Tongue (tissue), 2 donors: ENCODE measurements around the gene RNF111. TPM values are rescaled to one million over a fixed set of nuclear protein-coding genes. Genes with fewer than 3 reads are reported as not detected.
"Not testable (repeated sequence)": the region's sequence is repeated elsewhere in the genome, so short reads cannot be mapped to it uniquely, and the experiment has no call there.

Experiments used
- DNase-seq: peaks from one replicate; pipeline ENCODE4 v3.0.0-alpha.2; 2015
- total RNA-seq: library from RNA; depleted of rRNA; stranded (reverse); fragments of >200 nt; gene quantifications from one replicate; pipeline ENCODE4 v1.2.3, GENCODE V29; 2014

RNF111 gene
- total RNA-seq, 1 donor from 2014 or later = 27.7 TPM

GRCh38 chr15:59000251-59000650 lies 12.8 kb downstream of the RNF111 start:
- not testable (repeated sequence) for DNase-seq

- no peak for DNase-seq
Observed at GRCh38 chr15:59001946-59002345, 14.5 kb downstream of the RNF111 start.

- DNase-seq = no peak
Observed at GRCh38 chr15:59002418-59002859, 15.0 kb downstream of the RNF111 start.

GRCh38 chr15:59005579-59005978 lies 18.1 kb downstream of the RNF111 start:
- DNase-seq = no peak

- DNase-seq = no peak
Observed at GRCh38 chr15:59008086-59008485, 20.6 kb downstream of the RNF111 start.

- DNase-seq = no peak
Observed at GRCh38 chr15:59011262-59011952, 23.9 kb downstream of the RNF111 start.

GRCh38 chr15:59013246-59013873 lies 25.9 kb downstream of the RNF111 start:
- no peak for DNase-seq

GRCh38 chr15:59014068-59014467 lies 26.6 kb downstream of the RNF111 start:
- DNase-seq = no peak

GRCh38 chr15:59017449-59017848 lies 30.0 kb downstream of the RNF111 start:
- no peak for DNase-seq

GRCh38 chr15:59018833-59019232 lies 31.4 kb downstream of the RNF111 start:
- DNase-seq = no peak

- DNase-seq = no peak
Observed at GRCh38 chr15:59020322-59020721, 32.9 kb downstream of the RNF111 start.

GRCh38 chr15:59022188-59022587 lies 34.7 kb downstream of the RNF111 start:
- no peak for DNase-seq

GRCh38 chr15:59026207-59026606 lies 38.7 kb downstream of the RNF111 start:
- no peak for DNase-seq

GRCh38 chr15:59028387-59028955 lies 41.0 kb downstream of the RNF111 start:
- DNase-seq = no peak

GRCh38 chr15:59029554-59029953 lies 42.1 kb downstream of the RNF111 start:
- DNase-seq = no peak

GRCh38 chr15:59035201-59035600 lies 47.7 kb downstream of the RNF111 start:
- DNase-seq = no peak

GRCh38 chr15:59039225-59039624 lies 51.8 kb downstream of the RNF111 start:
- DNase-seq = no peak

GRCh38 chr15:59042041-59042440 lies 54.6 kb downstream of the RNF111 start:
- DNase-seq = no peak

GRCh38 chr15:59048897-59049296 lies 61.4 kb downstream of the RNF111 start:
- no peak for DNase-seq

GRCh38 chr15:59051873-59052861 lies 64.7 kb downstream of the RNF111 start:
- DNase-seq = no peak

- DNase-seq = no peak
Observed at GRCh38 chr15:59052915-59053407, 65.5 kb downstream of the RNF111 start.

GRCh38 chr15:59053482-59053881 lies 66.0 kb downstream of the RNF111 start:
- DNase-seq = no peak
